H1 (cell line): Measurements from ENCODE around the gene CABLES2. TPM values are rescaled to one million over a fixed set of nuclear protein-coding genes. Genes with fewer than 3 reads are reported as not detected.

Experiments used
- USF2 ChIP-seq: IDR thresholded peaks from 2 replicates; pipeline ENCODE4 v1.6.1; 2011; ENCODE audit warnings: low read length, improper control_type of control experiment
- polyA plus RNA-seq, 7 experiments: library from polyadenylated mRNA; depleted of rRNA in 3 of 7; stranded (reverse) in 5 of 7; unstranded in 2 of 7; fragments of >200 nt in 5 of 7; fragments of 200-250 nt in 2 of 7; gene quantifications; 1 replicate in 5 of 7; 2 replicates in 1 of 7; 4 replicates in 1 of 7; pipeline versions ENCODE4 v1.2.1 to v1.2.3, GENCODE V29; 2011 to 2013; ENCODE audit warnings: missing spikeins in 2 of 7, mixed read lengths in 2 of 7
- total RNA-seq: library from RNA; stranded (reverse); fragmentation: NEBNext Ultra II Directional; extraction: Animal tissue kit (Norgen Biotek cat#: 25700); gene quantifications from 2 replicates; pipeline ENCODE4 v1.2.1, GENCODE V29; 2021

CABLES2 gene
- total and polyA plus RNA-seq, 2 of the 8 experiments (the other 6 are each of a cell fraction or from before 2014, with no cell fraction given), result 8.0 to 8.8 TPM

DNA sequence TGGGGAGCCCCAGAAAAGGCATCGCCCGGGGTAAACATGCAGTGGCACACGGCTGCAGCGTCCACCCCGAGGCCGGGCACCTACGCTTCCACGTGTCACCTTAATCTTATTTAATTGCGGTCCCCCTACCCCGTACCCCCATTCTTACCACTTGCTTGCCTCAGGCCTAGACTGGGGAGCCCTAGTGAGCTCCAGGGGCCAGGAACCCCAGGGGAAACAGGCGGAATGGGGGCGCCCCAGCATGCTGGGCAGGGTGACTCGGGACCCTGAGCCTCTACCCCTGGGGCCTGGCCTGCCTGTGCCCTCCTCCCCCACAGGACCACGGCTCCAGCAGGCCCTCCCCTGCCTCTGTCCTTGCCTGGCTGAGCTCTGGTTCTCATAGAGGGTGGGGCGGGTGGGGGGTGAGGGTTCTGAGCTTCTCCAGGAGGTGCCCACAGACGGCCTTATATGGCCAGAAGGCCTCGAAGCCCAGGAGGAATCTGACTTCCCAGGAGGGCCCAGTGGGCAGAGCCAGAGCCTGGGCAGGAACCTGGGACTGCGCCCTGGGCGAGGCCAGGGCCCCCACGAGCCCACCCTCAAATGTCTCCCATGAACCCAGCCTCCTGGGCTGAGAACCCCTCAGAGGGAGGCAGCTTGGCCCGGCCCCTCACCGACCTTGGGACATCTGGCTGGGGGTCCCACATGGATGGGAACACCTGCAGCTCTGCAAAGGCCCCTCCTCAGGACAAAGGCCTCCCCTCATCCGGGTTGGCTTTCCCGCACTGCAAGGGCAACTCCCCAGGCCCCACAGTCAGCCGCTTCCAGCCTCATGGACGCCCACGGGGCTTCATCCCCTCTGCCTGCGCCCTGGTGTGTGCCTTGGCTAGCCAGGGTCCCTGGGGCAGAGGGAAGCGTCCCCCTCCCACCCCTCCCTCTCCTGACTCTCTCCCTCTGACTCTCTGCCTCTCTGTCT is 34.8 kb downstream of the CABLES2 start (continued):
- no peak for TF ChIP-seq USF2
